HG03460 (cell line): ENCODE results near the gene LAIR1.

Experiments used
- ATAC-seq: cut with Tn5 transposase; IDR thresholded peaks from one replicate; pipeline ENCODE4 v1.9.1; 2021; ENCODE audit not compliant: unreplicated experiment

Gene LAIR1

DNA sequence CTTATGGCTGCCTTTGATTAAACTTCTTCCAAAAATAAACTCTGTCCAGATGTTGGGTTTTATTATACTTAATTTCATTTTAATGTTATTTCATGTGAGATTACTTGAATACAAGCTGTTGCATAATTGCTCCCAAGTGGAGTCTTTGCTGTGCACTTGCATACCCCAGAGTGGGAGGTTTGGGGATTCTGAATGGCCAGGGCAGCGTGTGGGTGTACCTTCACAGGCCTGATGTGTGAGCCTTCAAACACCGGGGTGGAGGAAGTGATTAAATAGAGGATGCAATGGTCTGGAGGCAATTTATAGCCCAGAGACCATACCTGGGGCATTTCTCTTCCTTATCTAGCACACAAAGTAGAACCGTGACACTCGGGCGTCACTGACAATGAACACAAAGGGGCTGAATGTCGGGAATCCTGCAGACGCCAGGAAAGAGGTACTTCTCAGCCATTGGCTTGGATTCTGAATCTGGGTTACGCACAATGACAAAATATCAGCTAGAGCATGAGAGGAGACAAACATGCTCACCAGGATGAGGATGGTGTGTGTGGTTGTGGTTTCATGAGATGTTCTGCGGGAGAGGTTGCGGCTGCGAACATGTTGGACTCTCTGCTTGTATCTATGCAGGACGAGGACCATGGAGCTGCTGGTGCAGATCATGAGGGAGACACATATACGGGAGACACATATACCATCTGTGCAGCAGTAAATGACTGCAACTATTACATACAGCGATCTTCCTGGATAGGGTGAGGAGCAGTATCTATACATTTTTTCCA is 44.6 kb downstream of the LAIR1 start:
- ATAC-seq: no peak

DNA sequence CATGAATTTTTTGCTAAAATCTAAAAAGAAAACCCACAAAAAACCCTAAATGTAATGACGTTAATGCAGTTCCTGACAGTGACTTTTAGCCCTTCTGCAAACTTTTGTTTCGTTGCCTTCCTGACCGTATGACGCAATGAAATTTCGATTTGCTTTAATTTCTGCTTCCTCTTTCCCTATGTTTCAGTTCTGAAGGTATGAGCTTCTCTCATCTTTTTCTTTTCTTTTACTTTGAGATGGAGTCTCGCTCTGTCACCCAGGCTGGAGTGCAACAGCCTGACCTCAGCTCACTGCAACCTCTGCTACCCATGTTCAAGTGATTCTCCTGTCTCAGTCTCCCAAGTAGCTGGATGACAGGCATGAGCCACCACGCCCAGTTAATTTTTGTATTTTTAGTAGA is 45.7 kb downstream of the LAIR1 start:
- no peak for ATAC-seq

DNA sequence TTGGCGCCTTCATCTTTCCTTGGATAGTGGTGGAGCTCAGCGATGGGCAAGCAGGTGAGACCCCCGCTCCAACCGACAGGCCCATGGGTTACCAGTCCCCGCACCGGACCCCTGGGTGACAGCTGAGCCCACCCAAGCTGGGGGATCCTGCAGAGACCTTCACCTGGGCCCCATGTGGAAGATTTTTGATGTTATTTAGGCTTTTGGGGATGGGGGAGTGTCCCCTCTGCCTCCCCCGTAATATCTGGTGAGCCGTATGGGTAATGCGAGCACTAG is 46.8 kb downstream of the LAIR1 start:
- ATAC-seq: no peak

GRCh38 chr19:54317108-54317964 is 47.4 kb downstream of the LAIR1 start:
- no peak for ATAC-seq

DNA sequence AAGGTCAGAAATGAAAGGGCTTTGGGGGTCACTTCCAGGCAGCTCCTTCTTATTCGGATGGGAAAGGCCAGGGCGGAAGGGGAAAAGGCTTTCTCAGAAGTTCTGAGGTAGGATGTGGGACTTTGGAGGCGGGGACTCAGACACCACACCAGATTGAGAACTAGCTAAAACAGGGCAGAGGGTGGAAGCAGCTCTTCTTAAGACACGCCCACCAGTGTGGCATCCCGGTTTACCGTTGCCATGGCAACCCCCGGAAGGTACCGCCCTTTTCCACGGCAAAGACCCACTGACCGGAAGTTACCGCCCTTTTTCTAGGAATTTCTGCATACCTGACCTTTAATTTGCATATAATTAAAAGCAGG is 48.0 kb downstream of the LAIR1 start:
- ATAC-seq: no peak

DNA sequence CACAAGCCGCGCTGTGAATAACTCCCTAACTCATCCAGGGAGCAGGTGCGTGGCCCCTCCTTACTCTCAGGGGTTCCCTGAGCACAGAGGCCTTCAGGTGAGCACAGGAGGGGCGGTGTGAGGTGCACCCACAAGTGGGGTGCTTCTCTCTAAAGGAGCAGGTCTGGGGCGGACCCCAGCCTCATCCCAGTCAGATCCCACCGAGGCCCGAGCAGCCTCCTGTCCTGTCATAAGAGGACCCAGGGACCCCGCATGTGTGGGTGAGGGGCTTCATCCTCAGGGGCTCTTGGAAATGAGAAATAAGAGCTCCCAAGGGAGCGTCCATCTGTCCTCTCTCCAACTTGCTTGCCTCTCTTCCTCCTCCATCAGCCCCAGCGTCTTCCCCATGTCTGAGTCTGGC is 48.8 kb downstream of the LAIR1 start:
- ATAC-seq: no peak

DNA sequence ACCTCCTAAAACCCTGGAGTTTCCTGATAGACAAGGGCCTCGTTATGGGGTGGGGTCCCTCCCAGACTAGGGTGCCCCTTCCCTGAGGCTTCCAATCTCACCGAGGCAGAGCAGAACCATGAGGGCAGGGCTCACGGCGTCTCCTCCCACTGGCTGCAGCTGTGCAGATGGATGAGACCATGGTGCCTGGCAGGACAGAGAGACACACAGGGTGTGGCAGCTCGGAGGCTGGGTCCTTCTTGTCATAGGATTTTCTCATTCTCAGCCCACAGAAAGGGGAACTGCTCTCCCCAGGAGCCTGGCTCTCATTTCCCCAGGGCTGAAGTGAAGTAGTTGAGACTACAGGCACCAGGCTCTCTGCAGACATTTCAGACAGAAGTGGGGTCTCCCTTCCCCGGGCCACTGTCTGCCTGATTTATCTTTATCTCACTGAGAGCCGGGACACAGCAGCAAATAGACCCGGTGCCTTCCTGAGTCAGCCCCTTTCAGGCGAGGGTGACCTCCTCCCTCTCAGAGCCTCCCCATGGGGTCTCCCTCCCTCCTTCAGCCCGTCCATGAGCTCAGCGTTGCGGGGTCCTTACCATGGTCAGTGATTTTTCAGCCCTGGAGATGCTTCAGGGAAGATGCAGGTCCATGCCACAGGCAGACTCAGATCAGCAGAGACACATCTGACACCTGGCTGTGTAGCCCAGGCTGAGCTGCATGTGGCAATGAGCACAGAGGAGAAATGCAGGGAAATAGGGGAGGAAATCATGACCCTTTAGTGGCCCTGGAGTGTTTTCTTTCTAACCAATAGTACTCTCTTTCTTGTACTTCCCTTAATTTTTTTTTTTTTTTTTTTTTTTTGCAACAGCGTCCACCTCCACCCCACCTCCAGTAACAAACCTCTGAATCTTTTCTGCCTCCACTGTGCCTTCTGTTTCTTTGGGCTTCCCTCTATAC is 52.0 kb downstream of the LAIR1 start, which contains the start of gene LILRA5:
Gene LILRA5 (minus strand): TSS at position 731 of the 942 bp plus-strand sequence. CDS start 147 bp downstream, at position 584.
- ATAC-seq: no peak

- no peak for ATAC-seq
These were observed 52.7 kb downstream of the LAIR1 start for GRCh38 chr19:54312011-54312410.

- ATAC-seq: no peak
These were observed 53.2 kb downstream of the LAIR1 start for GRCh38 chr19:54311486-54311885.

DNA sequence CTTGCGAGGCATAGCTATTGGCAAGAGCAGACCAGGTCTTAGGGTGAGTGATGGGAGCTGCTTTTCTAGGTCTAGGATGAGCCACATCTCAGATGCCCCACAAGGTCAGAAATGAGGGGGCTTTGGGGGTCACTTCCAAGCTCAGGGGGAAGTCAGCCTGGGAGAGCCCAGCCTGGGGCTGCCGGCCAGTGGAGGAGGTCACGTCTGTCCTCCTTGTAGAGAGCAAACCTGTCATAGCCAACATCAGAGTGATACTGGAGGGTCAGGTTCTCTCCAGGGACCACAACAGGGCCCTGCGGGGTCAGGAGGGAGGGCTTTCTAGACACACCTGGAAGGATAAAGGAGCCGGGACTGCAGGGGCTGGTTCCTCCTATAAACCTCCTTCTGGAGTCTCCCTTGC is 54.2 kb downstream of the LAIR1 start:
- ATAC-seq: no peak

- no peak for ATAC-seq
These were observed 54.9 kb downstream of the LAIR1 start for GRCh38 chr19:54309811-54310210.

DNA sequence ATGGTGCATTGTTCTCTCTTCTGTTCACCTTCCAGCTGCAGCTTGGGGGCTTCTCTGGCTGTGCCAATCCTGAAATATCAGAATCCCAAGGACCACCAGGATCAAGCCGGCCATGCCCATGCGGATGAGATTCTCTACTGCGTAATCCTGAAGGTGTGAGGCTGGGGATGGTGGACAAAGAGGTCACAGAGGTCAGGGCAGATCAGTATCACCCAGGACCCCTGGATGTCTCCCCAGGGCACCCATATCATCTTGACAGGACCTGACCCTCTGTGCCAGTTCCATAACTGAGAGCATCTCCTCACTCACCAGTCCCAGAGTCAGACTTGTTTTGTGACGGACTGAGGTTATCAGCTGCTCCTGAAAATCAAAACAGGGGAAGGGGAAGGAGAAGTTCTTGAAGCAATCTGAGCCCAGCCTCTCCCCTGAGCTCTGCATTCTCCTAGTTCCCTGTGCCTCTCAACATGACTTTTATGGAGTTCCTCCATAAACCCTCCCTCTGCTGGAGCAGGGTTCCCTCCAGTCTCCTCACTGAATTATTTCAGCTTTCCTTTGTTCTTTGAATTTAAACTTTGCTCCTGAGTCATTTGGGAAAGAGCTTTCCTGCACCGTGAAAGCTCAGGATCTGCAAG is 57.2 kb downstream of the LAIR1 start:
- no peak for ATAC-seq

DNA sequence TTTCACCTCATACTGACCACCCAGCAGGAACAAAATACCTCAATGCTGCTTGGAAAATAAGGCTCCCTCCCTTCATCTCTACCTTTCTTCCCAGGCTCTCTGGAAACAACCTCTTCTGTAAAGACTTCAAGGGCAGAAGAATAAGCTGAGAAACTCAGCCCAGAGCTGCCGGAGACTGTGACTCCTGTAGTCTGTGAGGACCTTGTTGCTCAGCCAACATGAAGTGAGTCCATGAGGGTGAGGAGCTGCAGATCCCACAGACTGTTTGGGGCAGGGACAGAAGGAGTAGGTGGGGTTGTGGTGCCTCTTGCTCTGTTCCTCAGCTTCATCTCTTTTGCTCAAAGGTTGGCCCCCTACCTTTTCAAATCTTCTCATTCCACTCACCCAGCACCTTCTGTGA is 59.6 kb downstream of the LAIR1 start:
- no peak for ATAC-seq

- ATAC-seq: no peak
These were observed 62.5 kb downstream of the LAIR1 start for GRCh38 chr19:54302257-54302656.
